HG03442 (cell line): ENCODE results near the gene C2orf74.
A peak's percentile ranks its signal among the peaks of the same experiment; 100 is the strongest.
"Not testable (repeated sequence)": the region's sequence is repeated elsewhere in the genome, so short reads cannot be mapped to it uniquely, and the experiment has no call there.

ENCODE experiments used
- ATAC-seq: cut with Tn5 transposase; IDR thresholded peaks from one replicate; pipeline ENCODE4 v1.9.1; 2021; ENCODE audit warnings: mild to moderate bottlenecking, moderate library complexity; ENCODE audit not compliant: unreplicated experiment

Gene C2orf74

DNA sequence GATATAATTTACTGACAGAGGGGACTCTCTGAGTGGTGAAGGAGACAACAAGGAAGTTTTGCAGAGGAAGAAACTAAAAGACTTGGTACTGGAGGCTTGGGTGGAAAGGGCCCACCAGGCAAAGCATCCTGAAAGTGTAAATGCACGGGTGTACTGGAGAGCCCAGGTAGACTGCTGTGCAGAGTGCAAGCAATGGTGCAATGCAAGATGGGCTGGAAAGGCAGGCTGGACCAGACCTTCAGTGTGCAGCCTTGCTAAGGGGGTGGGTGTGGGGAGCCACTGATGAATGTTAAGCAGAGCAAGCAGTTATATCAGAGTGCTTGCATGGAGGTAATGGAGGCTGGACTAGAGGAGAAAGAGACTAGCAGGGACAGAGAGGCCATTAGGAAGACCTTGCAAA, 10.7 kb downstream of the C2orf74 start:
- ATAC-seq, result no peak

DNA sequence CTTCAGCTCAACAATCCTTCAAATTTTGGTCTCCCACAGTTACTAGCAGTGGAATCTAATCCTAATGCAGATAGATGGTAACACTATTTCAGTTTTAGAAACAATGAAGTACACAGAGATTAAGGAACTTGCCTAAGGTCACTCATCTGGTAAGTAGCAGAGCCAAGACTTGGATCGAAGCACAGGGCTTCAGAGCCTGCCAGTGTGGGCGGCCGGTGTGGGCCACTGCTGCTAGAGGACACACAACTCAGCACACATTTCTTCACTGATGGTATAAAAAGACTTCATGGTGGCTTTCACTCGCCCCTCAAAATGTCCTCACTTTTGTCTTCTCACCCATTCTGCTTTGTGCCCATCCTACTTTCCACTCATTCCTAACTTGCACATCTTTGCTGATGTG, 11.1 kb downstream of the C2orf74 start:
- no peak for ATAC-seq

DNA sequence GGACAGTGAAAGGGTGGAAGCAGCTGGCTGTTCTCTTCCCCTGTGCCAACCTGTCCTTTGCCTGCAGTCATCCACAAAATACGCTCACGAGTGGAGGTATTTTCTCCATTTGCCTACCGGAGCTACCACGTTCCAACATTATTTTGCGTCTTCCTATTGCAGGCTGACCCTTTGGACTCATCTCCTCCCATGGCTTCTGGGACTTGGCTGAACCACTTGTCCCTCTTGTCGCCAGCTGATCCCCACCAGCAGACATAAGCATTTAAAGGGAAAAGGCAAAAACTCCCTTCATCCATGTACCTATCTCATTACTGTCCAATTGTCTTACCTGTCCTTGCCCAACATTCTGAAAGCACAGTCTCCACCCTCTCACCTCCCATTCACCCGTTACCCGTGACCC, 13.0 kb downstream of the C2orf74 start:
- ATAC-seq, result no peak

DNA sequence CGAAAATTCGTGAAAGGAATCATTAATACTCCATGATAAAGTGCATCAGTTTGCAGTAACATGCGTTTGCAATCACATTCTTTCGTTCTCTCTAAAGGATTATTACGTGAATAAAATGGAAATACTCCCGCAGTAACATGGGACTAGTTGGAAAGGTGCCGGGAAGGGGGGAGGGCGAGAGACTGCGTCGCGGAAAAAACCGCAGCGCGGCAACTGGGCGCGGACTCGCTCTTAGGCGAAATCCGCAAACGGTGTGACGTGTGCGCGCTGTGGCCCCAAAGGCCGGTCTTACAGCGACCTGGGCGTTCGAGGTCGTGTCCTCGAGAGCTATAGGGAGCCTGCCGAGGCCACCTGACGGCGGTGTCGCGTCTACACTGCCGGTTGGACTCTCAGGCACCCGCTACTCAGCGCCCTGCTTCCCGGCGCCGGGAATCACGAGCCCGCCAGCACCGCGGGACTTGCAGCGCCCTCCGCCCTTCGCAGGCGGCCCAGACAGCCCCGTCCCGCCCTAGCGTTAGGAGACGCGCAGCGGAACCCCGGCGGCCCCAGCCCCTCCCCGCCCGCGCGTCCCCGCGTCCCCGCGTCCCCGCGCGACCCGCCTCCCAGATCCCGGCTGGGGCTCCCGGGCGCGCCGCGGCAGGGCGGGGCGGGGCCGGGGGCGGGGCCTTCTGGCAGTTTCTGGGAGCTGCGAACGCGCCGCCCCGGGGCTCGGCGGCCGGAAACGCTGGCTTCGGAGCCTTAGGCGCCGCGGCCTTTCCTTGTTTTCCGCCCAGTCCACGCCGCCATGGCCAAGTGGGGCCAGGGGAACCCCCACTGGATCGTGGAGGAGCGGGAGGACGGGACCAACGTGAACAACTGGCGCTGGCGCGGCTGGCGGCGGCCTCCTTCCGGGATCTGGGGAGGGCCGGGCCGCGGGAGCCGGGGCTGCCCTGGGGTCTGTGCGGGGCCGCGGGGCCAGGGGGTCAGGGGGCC, 15.1 kb downstream of the C2orf74 start:
- ATAC-seq, result peak; percentile 74

DNA sequence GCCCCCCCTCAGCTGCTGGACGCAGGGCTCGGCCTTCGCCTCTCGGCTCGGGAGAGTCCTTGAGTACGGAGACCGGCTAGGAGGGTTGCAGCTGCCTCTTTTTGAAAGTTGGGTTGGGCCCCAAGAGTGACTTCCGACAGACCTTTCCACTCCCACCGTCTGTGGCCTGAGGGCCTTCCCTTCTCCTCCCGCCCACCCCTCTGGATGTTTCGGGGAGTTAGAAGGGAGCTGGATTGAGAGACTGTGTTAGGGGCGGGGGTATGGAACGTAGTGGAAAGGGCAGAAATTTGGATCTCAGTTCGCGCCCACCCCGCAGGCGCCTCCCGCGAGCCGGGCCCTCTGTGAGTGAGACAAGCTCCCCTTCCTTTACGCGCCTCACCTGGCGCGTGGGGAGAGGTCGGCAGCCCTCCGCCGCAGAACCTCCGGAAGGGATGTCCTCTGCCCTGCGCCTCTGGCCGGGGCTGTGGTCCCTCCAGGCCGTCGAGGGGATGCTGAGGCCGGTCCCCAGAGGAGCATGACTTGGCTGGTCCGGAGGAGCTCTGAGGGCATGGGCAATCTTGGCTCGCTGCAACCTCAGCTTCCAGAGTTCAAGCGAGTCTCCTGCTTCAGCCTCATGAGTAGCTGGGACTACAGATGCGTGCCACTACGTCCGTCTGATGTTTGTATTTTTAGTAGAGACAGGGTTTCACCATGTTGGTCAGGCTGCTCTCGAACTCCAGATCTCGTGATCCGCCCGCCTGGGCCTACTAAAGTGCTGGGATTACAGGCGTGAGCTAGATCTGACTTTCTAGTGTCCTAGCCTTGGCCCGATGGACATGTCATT, 15.9 kb downstream of the C2orf74 start:
- peak; percentile 23 for ATAC-seq

DNA sequence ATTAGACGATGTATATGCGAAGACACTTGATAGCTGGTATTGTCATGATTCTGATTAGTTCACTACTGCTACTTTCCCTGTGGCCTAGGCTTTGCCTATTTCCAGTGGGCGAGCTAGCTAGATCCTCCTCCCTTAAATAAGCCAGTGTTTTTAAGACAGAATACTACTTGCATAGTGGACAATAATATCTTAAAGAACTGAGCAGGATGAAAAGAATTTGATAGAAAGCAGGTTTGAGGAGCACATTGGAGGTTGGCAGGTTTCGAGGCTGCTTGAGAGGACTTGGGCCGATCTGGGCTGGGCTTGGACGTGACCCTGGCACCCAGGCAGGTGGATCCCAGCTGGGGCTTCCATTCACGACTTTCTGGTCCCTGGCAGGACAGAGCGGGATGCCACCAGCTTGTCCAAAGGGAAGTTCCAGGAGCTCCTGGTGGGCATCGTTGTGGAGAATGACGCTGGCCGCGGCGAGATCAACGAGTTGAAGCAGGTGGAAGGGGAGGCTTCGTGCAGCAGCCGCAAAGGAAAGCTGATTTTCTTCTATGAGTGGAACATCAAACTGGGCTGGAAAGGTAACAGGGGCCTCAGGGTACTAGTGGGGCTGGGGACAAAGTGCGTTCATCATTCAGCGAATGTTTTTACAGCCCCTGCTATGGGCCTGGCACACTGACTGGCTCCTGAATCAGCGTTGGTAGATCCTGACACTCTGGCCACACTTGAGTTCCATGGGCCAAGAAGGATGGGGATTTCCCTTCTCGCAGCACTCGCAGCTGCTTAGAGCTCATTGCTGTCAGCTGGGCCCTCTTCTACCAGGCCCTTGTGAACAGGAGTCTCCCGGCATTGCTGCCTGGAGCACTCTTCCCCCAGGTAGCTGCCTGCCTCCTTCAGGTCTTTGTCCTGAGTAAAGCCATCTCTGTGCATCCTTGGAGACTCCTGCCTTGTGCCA, 16.9 kb downstream of the C2orf74 start:
- no peak for ATAC-seq

DNA sequence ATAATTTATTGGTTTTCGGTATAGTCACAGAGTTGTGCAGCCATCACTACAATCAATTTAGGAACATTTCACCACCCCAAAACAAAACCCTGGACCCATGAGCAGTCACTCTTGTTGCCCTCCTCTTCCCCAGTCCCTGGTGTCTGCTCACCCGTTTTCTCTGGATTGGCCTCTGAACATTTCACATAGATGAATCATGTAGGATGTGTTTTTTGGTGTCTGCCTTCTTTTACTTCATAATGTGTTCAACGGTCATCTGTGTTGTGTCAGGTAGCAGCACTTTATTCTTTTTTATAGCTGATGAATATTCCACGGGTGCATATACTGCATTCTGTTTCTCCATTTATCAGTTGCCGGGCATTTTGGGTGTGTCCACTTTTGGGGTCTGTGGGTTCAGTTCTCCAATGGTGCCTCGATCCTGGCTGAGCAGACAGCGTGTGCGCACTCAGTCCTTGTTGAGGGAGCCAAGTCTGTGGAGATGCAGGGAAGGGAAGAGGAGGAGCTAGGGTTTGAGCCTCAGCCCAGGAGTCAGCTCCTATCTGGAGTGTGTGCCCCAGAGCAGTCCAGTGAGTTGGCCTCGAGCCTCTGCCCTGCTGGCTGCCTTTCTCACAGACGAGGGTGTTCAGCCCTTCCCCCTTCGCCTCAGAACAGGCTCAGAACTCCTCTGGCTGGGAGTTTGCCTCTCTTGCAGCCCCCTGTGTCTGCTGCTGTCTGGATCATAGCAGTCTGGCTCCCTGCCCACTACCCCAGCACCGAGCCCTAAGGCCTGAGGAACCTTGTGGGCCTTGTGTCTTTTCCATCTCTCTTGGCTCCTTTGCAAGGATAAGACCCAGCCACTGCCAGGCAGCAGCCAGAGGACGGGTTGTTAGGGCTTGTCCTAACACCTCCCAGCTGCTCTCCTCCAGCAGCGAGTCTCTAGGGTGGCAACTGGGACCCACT, 18.0 kb downstream of the C2orf74 start:
- ATAC-seq, result no peak

DNA sequence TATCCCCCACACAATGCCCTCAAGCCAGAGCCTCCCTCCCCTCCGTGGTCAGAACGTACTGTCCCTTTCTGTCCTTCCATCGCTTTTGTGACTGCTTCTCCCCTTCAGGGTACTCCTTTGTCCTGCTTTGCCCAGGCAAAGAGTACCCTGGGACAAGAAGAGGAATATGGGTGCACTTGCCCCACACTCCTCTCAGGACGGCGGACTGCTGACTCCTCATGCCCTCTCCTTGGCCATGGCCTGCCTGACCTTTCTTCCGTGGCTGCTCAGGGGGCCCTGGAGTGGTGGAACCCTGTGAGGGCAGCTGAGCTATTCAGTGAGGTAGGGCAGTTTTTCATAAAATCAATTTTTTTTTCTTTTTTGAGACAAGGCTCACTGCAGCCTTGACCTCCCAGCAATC, 18.7 kb downstream of the C2orf74 start:
- no peak for ATAC-seq

DNA sequence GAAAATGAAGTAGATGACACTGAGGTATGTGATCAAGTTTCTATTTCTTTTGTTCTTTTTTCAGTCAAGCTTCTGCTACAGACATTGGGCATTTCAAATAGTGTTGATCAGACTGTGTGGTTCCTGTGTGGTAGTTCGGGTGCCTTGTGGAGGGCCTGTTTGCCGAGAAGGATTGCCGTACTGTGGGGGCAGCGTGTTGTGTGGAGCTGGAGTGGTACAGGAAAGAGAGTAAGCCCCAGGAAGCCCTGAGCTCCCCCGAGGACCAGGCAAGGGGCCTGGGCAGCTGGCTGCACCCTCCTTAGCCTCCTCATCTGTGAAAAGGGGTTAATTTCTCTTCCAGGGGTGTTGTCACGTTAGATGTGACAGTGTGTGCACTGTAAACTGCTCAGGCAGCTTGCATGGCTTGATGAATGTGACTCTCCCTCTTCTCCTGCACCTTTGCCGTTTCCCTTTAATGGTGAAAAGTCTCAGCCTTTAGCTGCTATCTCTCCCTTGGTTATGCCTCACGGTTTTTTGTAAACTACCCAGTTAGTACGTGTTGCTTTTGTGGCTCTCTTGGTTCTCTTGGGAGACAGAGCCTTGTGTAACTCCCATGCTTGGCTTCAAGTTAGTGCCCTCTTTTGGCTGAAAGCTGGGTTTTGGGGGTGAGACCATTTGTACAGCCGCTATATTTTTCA, 19.5 kb downstream of the C2orf74 start:
- no peak for ATAC-seq

DNA sequence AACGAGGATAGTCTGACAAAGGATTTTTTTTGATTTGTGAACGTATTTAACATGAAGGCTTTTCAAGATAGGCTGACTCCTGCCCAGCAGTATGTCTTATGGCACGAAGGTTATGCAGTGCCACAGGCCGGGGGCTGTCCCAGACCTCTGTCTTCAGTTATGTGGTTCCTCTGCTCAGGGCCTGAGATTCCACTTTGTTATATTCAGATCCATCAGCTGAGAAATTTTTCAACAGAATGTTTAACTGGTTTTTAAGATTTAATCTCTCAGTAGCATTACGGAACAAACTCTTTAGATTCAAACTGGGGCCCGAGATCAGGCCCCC, 20.0 kb downstream of the C2orf74 start:
- ATAC-seq, result no peak

DNA sequence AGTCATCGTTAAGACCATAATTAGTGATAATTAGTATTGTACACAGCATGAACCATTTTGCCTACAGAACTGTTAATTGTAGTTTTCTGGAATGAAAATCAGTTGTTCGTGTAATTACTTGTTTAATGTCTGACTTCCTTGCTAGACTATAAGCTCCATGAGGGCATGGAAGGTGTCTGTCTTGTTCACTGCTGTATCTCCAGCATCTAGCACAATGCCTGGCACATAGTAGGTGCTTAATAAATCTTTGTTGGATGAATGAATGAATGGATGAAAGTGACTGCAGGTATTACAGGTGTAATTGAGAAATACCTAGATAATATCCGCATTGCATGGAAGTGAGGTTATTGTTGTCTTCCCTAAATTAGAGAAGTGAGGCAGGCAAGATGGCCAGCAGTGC, 21.8 kb downstream of the C2orf74 start:
- ATAC-seq, result no peak

DNA sequence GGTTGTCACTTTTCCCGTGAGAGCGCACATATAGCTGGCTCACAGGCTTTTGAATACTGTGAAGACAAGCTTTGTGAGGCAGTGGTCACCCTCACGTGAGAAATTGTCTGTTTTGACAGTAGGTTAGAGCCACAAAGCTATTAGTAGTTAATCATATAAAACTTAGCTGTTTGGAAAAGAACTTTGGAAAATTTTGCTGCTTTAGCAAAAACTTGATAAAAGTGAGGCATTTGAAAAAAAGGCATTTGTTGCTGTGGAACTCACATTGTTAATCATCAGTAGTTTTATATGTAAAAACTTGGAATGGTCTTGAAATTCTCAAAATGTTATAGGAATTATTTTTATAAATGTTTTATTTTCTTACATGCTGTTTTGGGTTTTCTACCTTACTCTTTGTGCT, 22.3 kb downstream of the C2orf74 start:
- no peak for ATAC-seq

DNA sequence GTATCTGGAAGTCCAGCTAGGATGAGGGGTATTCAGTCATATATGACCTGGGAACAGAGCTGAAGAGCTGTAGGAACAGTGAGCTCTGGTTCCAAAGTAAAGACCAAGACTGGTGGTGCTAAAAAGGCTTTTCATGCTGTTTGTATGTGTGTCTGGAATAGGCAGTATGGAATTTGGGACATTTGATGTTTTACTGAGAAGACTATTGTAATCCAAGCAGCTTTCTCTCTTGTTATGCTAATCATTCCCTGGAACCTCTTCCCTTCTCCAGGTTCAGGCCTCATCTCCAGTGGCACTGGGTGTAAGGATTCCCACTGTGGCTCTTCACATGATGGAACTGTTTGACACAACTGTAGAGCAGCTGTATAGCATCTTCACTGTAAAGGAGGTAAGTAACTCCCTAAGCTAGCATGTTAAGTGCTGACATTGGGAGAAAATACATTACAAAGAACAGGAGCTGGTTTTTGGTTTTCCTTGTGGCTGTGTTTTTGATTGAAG, 23.3 kb downstream of the C2orf74 start:
- ATAC-seq, result no peak

DNA sequence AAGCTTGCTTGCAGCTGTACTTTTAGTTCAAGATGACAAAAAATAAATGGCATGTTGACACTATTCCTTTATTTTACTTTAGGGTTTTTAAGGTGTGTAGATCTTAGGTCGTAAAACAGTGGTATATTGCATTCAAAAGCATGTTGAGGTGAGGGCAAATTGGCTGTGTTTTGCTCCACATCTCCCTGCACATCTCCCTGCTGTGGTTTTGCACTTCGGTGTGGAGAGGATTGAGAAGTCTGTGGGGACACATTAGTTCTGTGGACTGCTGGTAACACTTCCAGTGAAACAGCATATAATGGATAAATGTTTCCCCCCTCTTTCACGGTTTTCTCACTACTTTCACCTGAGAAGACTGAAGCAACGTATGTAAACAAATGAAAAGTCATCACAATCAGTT, 25.1 kb downstream of the C2orf74 start:
- no peak for ATAC-seq

DNA sequence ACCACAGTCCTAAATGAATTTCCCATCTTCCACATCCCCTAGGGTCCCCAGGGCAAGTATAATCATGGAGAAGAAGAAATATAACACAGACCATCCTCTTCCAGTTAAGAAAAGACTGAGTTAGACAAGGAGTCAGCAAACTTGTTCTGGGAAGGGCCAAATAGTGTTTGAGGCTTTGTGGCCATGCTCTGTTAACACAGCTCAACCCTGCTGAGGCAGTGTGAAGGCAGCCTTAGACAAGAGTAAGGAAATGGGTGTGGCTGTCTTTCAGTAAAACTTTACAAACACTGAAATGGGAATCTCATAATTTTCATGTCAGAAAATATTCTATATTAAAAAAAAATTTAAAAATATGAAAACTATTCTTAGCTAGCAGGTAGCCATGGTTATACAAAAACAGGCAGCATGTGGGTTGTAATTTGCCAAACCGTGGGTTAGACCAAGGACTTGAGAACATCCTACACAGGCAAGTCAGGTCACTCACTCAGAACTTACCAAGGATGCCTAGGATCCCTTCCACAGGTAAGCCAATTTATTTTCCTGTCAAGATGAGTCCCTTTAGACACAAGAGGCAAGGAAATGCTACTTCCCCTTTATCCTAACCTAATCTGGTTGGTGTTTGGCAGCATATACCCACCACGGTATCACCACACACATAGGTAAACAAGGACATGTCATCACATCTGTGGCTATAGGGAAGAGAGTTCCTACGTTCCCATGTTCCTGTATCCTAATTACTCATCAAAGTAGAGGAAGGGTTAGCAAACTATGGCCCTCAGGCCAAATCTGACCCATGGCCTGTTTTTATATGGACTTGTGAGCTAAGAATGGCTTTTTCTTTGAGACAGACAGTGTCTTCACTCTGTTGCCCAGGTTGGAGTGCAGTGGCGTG, 31.9 kb downstream of the C2orf74 start:
- no peak for ATAC-seq

DNA sequence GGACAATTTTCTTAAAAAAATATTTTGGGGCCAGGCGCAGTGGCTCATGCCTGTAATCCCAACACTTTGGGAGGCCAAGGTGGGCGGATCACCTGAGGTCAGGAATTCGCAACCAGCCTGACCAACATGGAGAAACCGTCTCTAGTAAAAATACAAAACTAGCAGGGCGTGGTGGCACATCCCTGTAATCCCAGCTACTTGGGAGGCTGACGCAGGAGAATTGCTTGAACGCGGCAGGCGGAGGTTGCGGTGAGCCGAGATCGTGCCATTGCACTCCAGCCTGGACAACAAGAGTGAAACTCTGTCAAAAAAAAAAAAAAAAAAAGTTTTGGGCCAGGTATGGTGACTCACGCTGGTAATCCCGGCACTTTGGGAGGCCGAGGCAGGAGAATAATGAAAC, 32.7 kb downstream of the C2orf74 start:
- not testable (repeated sequence) for ATAC-seq

DNA sequence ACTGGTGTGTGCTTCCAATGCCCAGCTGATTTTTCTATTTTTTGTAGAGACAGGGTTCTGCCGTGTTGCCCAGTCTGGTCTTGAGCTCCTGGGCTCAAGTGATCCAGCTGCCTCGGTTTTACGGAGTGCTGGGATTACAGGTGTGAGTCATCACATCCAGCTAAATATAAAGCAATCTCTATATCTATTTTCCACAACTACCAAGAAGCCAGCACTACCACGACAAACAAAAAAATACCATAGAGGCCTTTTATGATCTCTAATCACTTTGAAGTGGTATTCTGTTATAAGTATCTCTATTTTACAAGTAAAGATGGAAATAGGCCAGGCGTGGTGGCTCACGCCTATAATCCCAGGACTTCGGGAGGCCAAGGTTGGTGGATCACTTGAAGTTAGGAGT, 34.7 kb downstream of the C2orf74 start:
- no peak for ATAC-seq

DNA sequence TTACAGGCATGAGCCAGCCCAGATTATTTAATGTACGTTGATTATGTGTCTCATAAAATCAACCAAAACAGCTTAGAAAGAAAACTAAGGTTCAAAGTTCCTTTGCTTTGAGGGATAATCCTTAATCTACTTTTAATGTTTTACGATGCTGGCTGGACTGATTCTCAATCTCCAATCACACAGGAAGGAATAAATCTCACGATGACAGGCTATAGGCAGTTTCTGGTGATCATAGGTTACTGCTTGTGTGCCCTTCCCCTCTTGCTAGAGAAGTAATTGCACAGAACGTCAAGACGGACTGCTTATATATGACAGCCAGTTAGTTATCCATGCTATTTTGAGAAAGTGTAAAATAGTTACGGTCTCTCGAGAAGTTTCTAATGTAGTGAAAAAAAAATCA, 43.1 kb downstream of the C2orf74 start:
- ATAC-seq, result no peak
